EL (cell line): Measurements from ENCODE around the gene TMEM179B.

ENCODE experiments used
- DNase-seq: peaks from one replicate; pipeline ENCODE4 v3.0.0-alpha.2; 2016

Gene TMEM179B

GRCh38 chr11:62835336-62835735 is 48.1 kb downstream of the TMEM179B start:
- no peak for DNase-seq

DNA sequence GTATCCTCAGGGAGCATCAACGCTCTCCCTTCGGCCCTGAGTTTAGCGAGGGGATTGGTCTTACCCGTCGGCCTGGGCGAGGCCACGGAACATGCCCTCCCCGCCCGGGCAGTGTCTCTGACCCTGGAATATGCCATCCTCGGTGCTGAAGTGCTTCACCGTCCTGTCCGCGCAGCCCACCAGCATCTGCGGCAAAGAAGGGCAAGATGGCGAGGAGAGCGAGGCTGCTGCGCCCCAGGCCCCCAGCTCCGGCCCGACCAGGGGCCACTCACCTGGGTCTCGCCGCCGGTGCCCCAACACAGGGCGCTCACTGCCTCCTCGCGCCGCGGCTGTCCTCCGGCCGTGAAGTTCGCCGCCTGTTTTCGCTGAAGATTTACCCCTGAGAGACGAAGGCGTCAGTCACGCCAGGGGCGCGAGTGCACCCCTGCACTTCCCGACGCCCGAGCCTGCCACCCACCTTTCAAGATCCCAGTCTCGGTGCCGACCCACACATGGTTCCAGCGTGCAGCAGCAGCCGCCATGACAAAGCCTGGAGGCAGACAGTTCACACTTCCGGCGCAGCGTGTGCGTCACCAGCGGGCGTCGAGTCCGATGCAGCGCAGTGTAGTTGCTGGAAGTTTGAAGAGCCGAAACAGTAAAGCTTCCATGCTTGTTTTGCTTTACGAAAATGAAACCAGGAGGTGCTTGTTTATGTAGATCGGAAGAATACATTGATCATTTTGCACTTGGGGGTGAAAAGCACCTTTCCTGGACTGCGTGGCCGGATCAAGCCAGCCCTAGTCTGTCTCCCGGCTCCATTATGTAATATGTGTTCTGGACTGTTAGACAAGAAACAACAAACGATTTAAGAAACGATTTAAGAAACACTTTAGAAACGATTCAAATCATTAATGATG is 52.1 kb downstream of the TMEM179B start, which contains the start of gene WDR74:
Gene WDR74, minus strand, starts transcription at position 541 of the 896 bp plus-strand sequence. Its CDS starts 20 bp downstream, at position 521.
- DNase-seq = peak; percentile 92
